Smooth muscle cell (in vitro differentiated cells): Measurements from ENCODE around the gene RUVBL1. TPM values are rescaled to one million over a fixed set of nuclear protein-coding genes. Genes with fewer than 3 reads are reported as not detected.
A peak's percentile ranks its signal among the peaks of the same experiment; 100 is the strongest.

Experiments
- DNase-seq: peaks from one replicate; lab custom pipeline; 2025; ENCODE audit not compliant: unreplicated experiment; lab: John Stamatoyannopoulos, UW
- H2AFZ ChIP-seq: fragments of 200-600 bp; sonication (generic); 2 replicates; pipeline ENCODE4 v1.6.0; 2016; ENCODE audit warnings: antibody characterized with exemption, low read depth, mild to moderate bottlenecking
- H3F3A ChIP-seq: fragments of 200-600 bp; sonication (generic); 2 replicates; pipeline ENCODE4 v1.6.0; 2017; ENCODE audit warnings: antibody characterized with exemption, low read depth
- H3K27ac ChIP-seq: fragments of 200-600 bp; sonication (generic); 2 replicates; pipeline ENCODE4 v1.5.1; 2016; ENCODE audit warnings: low read depth, mild to moderate bottlenecking
- H3K27me3 ChIP-seq: fragments of 200-600 bp; sonication (generic); 2 replicates; pipeline ENCODE4 v1.6.1; 2016; ENCODE audit warnings: low read depth, mild to moderate bottlenecking
- H3K36me3 ChIP-seq: fragments of 200-600 bp; sonication (generic); 2 replicates; pipeline ENCODE4 v1.5.1; 2016; ENCODE audit warnings: low read depth
- H3K4me1 ChIP-seq: fragments of 200-600 bp; sonication (generic); 2 replicates; pipeline ENCODE4 v1.5.1; 2016; ENCODE audit warnings: low read depth
- H3K4me2 ChIP-seq: fragments of 200-600 bp; sonication (generic); 2 replicates; pipeline ENCODE4 v1.6.0; 2016; ENCODE audit warnings: mild to moderate bottlenecking
- H3K4me3 ChIP-seq: fragments of 200-600 bp; sonication (generic); 2 replicates; pipeline ENCODE4 v1.5.1; 2016; ENCODE audit warnings: mild to moderate bottlenecking
- H3K79me2 ChIP-seq: fragments of 200-600 bp; sonication (generic); 2 replicates; pipeline ENCODE4 v1.6.0; 2016; ENCODE audit warnings: low read depth, mild to moderate bottlenecking
- H3K9ac ChIP-seq: fragments of 200-600 bp; sonication (generic); 2 replicates; pipeline ENCODE4 v1.6.0; 2016; ENCODE audit warnings: low read depth
- H3K9me3 ChIP-seq: fragments of 200-600 bp; sonication (generic); replicated peaks from 2 replicates; pipeline ENCODE4 v1.5.1; 2016; ENCODE audit warnings: low read depth
- H4K20me1 ChIP-seq: fragments of 200-600 bp; sonication (generic); 2 replicates; pipeline ENCODE4 v1.6.0; 2016; ENCODE audit warnings: low read depth
- CTCF ChIP-seq: fragments of 200-600 bp; sonication (generic); IDR thresholded peaks from 2 replicates; pipeline ENCODE4 v1.5.1; 2017; ENCODE audit warnings: borderline replicate concordance, mild to moderate bottlenecking, antibody characterized with exemption; ENCODE audit not compliant: insufficient read depth, poor library complexity, severe bottlenecking
- WGBS: methylation state at CpG from one replicate; pipeline ENCODE4 v1.1.7; 2016; ENCODE audit warnings: low lambda C conversion rate; 5-methylcytosine and 5-hydroxymethylcytosine counted together
- polyA plus RNA-seq: library from polyadenylated mRNA; unstranded; fragments of >200 nt; fragmentation: Nextera tagmentation; extraction: Ambion mirVana; gene quantifications from 2 replicates; pipeline ENCODE4 v1.2.1, GENCODE V29; 2016
- total RNA-seq: library from RNA; depleted of rRNA; stranded (reverse); fragments of >200 nt; gene quantifications from 2 replicates; pipeline ENCODE4 v1.2.3, GENCODE V29; 2014

Gene RUVBL1
- total and polyA plus RNA-seq, 2 experiments from 2014 or later: 32.9 to 37.1 TPM

GRCh38 chr3:128143496-128143895 is 19.9 kb upstream of the RUVBL1 start:
- WGBS: 93% methylated on average over 4 of the region's 4 CpGs
- no peak for TF ChIP-seq CTCF
- no peak overlapping the region for H3K9ac ChIP-seq
- H3K4me3 ChIP-seq: no peak overlapping the region
- H3K4me2 ChIP-seq: no peak overlapping the region
- no peaks in the 10 kb centered on the region for H3K36me3 ChIP-seq
- H4K20me1 ChIP-seq: no peaks in the 10 kb centered on the region
- no peaks in the 10 kb centered on the region for H3K79me2 ChIP-seq
- H3K27me3 ChIP-seq: peaks cover 24% of the 10 kb centered on the region
- no peak overlapping the region for H2AFZ ChIP-seq
- no peak for DNase-seq
- no peak overlapping the region for H3K27ac ChIP-seq
- H3F3A ChIP-seq: no peaks in the 10 kb centered on the region
- no peaks in the 10 kb centered on the region for H3K9me3 ChIP-seq
- no peaks in the 10 kb centered on the region for H3K4me1 ChIP-seq

GRCh38 chr3:128133273-128133883 is 9.8 kb upstream of the RUVBL1 start:
- Histone ChIP-seq H2AFZ (no peak overlapping the region), H3K27me3 (peaks cover 35% of the 10 kb centered on the region), H3K36me3 (no peaks in the 10 kb centered on the region), H3K9me3 (no peaks in the 10 kb centered on the region), H3K9ac (no peak overlapping the region), H3K4me1 (no peaks in the 10 kb centered on the region), H3K4me3 (no peak overlapping the region), H4K20me1 (no peaks in the 10 kb centered on the region), H3K79me2 (no peaks in the 10 kb centered on the region), H3K4me2 (no peak overlapping the region), H3K27ac (no peak overlapping the region), H3F3A (no peaks in the 10 kb centered on the region)
- TF ChIP-seq CTCF: peak; percentile 29
- WGBS: 54% methylated on average over 3 of the region's 3 CpGs
- no peak for DNase-seq

GRCh38 chr3:128131897-128132646 is 8.5 kb upstream of the RUVBL1 start:
- TF ChIP-seq CTCF: no peak
- no peak overlapping the region for H3K4me2 ChIP-seq
- H3K9me3 ChIP-seq: no peaks in the 10 kb centered on the region
- no peaks in the 10 kb centered on the region for H3K36me3 ChIP-seq
- H4K20me1 ChIP-seq: no peaks in the 10 kb centered on the region
- H3K4me1 ChIP-seq: no peaks in the 10 kb centered on the region
- H3F3A ChIP-seq: no peaks in the 10 kb centered on the region
- no peak overlapping the region for H2AFZ ChIP-seq
- peaks cover 23% of the 10 kb centered on the region for H3K27me3 ChIP-seq
- no peak overlapping the region for H3K9ac ChIP-seq
- no peak for DNase-seq
- H3K27ac ChIP-seq: no peak overlapping the region
- H3K79me2 ChIP-seq: no peaks in the 10 kb centered on the region
- H3K4me3 ChIP-seq: no peak overlapping the region
- 86% methylated on average over 7 of the region's 7 CpGs for WGBS
